Measurements from ENCODE around the gene CD59.

- no peak for TF ChIP-seq POLR2A (IDR thresholded peaks at IDR 0.05; ENCODE audit: low read depth, low read length)
- no peak for TF ChIP-seq POLR2AphosphoS5 (IDR thresholded peaks at IDR 0.05; ENCODE audit: low read depth, low read length)
- no peak for TF ChIP-seq TAF1 (IDR thresholded peaks at IDR 0.05; ENCODE audit: borderline replicate concordance, low read depth, low read length)
Observed at GRCh38 chr11:33779849-33780528, 43.8 kb upstream of the CD59 start.
